Esophagus (tissue), 2 donors: ENCODE results near the gene GAMT. TPM values are rescaled to one million over a fixed set of nuclear protein-coding genes. Genes with fewer than 3 reads are reported as not detected.

Experiments
- H3K27ac ChIP-seq, 2 donors: one replicate each; pipeline ENCODE4 v1.5.1; 2013; ENCODE audit warnings: low read depth in 2 of 2, mild to moderate bottlenecking in 2 of 2, inconsistent platforms in 1 of 2, low read length in 1 of 2, moderate library complexity in 1 of 2
- H3K27me3 ChIP-seq, 2 donors: one replicate each; pipeline ENCODE4 v1.6.1; 2013; ENCODE audit warnings: low read length in 2 of 2, control low read depth in 1 of 2, mild to moderate bottlenecking in 1 of 2; ENCODE audit not compliant: insufficient read depth in 2 of 2, control insufficient read depth in 1 of 2
- H3K36me3 ChIP-seq, 2 donors: one replicate each; pipeline ENCODE4 v1.6.1; 2013; ENCODE audit warnings: low read length in 1 of 2; ENCODE audit not compliant: control insufficient read depth in 2 of 2, insufficient read depth in 2 of 2
- H3K4me1 ChIP-seq, 2 donors: one replicate each; pipeline ENCODE4 v1.6.1; 2013; ENCODE audit warnings: low read length in 1 of 2; ENCODE audit not compliant: control insufficient read depth in 2 of 2, insufficient read depth in 2 of 2
- H3K4me3 ChIP-seq, 2 donors: one replicate each; pipeline ENCODE4 v1.5.1; 2013; ENCODE audit warnings: low read length in 2 of 2, mild to moderate bottlenecking in 2 of 2, low read depth in 1 of 2, moderate library complexity in 1 of 2
- H3K9me3 ChIP-seq, 2 donors: one replicate each; pipeline ENCODE4 v1.6.1; 2013; ENCODE audit warnings: mild to moderate bottlenecking in 2 of 2, low read depth in 1 of 2, low read length in 1 of 2, moderate library complexity in 1 of 2; ENCODE audit not compliant: control insufficient read depth in 2 of 2, insufficient read depth in 1 of 2
- WGBS, 2 donors: extraction: QIAGEN DNeasy Blood & Tissue Kit; methylation state at CpG; one replicate each; pipeline ENCODE4 v1.1.7; 2013; 5-methylcytosine and 5-hydroxymethylcytosine counted together
- polyA plus RNA-seq, 2 donors: library from polyadenylated mRNA; stranded (reverse); fragments of 200-250 nt; gene quantifications; one replicate each; pipeline ENCODE4 v1.2.3, GENCODE V29; 2013
- donor health status: healthy with polysubstance abuse.
- donor health status: Bipolar disorder and iron deficiency.

The GAMT gene
- polyA plus RNA-seq, 2 donors, result 10.9 to 18.4 TPM

DNA sequence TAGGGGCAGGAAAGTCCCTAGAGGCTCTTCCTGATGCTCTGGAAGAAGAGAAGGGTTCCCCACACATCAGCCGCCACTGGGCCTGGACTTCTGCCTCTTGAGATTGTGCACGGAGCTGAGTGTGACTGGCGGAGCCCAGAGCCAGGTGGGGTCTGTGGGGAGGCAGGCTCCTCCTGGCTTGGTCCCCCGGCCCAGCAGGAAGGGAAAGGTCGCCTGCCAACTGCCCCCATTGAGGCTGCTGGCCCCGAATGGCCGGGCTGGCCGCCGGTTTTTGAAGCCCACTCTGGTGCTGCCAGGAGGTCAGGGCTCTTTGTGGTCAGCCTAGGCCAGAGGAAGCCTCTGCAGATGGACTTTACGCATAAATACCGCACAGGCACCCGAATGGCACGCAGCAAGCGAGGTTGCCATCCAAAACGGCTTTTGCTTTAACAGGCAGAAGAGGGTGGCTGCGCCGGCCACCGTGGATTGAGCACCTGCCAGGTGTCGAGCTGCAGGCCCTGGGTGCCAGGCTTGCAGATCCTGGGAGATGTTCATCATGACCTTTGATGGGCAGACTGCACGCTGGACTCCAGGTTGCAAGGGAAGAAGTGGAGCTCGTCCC is 11.1 kb upstream of the GAMT start:
- Histone ChIP-seq H3K4me1 (peaks cover 44 to 64% of the 10 kb centered on the region in 2 donors), H3K9me3 (no peaks in the 10 kb centered on the region), H3K27me3 (no peaks in the 10 kb centered on the region), H3K4me3 (no peak overlapping the region), H3K36me3 (peaks cover 0 to 19% of the 10 kb centered on the region in 2 donors), H3K27ac (peak overlapping the region in 1 of 2 donors; percentile 27)
- WGBS, 2 donors, result 64 to 68% methylated on average over 21 of the region's 21 CpGs

DNA sequence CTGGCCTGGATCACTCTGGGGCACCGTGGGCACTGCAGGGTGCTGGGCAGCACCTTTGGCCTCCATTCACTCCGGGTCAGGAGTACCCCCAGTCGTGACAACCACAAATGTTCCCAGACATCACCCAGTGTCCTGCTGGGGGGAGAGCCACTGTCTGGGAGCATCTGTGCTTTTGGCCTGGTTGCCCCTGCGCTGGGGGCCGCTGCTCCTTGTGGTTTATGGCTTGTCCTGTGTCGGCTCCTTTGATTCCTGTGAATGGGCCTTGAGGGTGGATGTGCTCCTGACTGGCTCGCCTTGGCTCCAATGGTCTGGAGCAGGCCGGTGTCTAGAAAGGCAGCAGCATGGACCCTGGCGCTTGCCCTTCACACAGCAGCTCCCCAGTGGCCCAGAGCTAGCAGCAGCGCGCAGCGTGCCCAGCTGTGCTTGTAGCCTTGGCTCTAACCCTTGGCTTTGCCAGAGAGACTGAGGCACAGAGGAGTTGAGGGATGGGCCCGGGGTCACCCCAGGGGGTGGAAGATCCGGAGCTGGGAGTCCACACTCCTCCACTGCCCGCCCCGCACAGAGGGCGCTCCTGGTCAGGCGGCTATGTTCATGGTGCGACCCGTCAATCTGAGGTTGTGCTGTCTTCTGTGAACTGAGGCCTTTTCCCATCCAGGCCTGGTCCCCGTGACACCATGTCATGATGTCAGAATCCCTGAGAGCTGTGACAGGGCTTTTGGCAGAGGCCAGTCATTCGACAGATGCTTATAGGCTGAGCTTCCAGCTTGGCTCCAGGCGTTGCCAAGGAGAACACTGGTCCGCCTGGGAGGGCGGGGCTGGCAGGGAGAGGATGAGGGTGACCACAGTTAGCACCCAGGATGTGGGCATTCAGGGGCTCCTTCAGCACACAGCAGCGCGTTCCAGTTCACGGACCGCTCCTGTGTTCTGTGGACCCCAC is 10.2 kb upstream of the GAMT start:
- 62 to 63% methylated on average over 29 of the region's 29 CpGs for WGBS, 2 donors
- H3K4me3 ChIP-seq, result no peak overlapping the region

DNA sequence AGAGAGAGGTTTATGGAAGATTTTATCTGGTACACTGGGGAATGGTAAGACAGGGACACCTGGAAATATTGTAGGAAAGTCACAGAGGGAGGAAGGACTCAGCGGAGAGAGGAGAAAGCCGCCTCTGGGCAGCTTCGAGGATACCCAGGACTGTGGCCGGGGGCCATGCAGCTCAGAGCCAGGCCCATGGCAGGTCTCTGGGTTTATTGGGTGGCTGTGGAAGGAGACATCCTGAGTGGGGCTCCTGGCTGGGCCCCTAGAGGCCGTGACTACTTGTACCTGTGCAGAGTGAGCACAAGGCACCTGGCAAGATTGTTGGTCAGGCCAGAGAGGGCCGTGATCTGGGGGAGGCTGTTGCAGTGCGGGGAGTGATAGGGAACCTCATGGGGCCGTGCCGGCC is 9.4 kb upstream of the GAMT start:
- peaks cover 30 to 49% of the 10 kb centered on the region in 2 donors for H3K4me1 ChIP-seq
- peak overlapping the region in 1 of 2 donors; percentile 44 for H3K27ac ChIP-seq
- H3K9me3 ChIP-seq, result no peaks in the 10 kb centered on the region
- H3K4me3 ChIP-seq, result no peak overlapping the region
- H3K27me3 ChIP-seq, result no peaks in the 10 kb centered on the region
- H3K36me3 ChIP-seq, result peaks cover 0 to 15% of the 10 kb centered on the region in 2 donors
- WGBS, 2 donors, result 62 to 68% methylated on average over 9 of the region's 9 CpGs

More for the DNA sequence above, 10.2 kb upstream of the GAMT start:
- Histone ChIP-seq H3K36me3 (peaks cover 0 to 15% of the 10 kb centered on the region in 2 donors), H3K27ac (peak overlapping the region; percentile 40 to 44), H3K27me3 (no peaks in the 10 kb centered on the region), H3K4me1 (peaks cover 38 to 56% of the 10 kb centered on the region in 2 donors), H3K9me3 (no peaks in the 10 kb centered on the region)

GRCh38 chr19:1410136-1410786 is 8.9 kb upstream of the GAMT start:
- H3K27ac ChIP-seq, result peak overlapping the region in 1 of 2 donors; percentile 54
- WGBS, 2 donors, result 59 to 63% methylated on average over 21 to 23 of the region's 23 CpGs
- H3K27me3 ChIP-seq, result no peaks in the 10 kb centered on the region
- peak overlapping the region in 1 of 2 donors; percentile 97 for H3K4me3 ChIP-seq
- peaks cover 0 to 15% of the 10 kb centered on the region in 2 donors for H3K36me3 ChIP-seq
- peaks cover 29 to 44% of the 10 kb centered on the region in 2 donors for H3K4me1 ChIP-seq
- no peaks in the 10 kb centered on the region for H3K9me3 ChIP-seq

DNA sequence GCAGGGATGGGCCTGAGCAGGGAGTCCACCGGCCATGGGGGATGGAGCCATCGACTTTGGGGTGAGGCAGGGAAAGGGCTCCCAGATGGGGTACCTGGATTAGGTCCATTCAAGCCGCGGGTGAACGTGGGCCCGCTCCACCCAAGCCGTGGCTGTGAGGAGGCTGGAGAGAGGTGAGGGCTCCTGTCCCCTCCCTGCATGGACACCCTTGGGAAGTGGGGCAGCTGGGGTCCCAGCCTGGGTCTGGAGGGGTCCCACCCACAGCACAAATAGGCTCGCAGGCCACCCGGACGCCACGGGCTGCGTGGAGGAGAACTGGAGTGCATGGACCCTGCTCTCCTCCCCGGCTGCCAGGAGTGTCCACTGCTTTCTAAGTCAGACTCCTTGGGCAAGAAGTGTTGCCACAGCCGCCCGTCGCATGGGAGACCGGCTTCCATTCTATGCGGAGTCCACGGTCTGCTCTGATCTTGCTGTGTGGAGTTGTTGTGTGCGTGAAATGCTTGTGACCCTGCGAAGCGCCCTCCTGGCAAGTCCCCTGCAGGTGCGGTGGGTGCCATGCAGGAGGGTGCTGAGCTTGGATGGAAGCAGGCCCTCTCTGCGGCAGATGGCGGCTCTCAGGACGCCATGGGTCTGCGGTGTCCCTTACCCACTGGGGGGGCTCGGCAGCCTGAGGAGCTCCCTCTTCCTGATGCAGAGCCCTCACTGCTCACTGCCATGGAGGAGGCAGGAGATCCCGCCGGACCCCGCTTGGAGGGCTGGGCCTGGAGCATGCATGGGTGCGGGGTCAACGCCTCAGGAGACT is 8.1 kb upstream of the GAMT start:
- 37 to 41% methylated on average over 33 of the region's 33 CpGs for WGBS, 2 donors
- H3K4me1 ChIP-seq, result peaks cover 29 to 42% of the 10 kb centered on the region in 2 donors

DNA sequence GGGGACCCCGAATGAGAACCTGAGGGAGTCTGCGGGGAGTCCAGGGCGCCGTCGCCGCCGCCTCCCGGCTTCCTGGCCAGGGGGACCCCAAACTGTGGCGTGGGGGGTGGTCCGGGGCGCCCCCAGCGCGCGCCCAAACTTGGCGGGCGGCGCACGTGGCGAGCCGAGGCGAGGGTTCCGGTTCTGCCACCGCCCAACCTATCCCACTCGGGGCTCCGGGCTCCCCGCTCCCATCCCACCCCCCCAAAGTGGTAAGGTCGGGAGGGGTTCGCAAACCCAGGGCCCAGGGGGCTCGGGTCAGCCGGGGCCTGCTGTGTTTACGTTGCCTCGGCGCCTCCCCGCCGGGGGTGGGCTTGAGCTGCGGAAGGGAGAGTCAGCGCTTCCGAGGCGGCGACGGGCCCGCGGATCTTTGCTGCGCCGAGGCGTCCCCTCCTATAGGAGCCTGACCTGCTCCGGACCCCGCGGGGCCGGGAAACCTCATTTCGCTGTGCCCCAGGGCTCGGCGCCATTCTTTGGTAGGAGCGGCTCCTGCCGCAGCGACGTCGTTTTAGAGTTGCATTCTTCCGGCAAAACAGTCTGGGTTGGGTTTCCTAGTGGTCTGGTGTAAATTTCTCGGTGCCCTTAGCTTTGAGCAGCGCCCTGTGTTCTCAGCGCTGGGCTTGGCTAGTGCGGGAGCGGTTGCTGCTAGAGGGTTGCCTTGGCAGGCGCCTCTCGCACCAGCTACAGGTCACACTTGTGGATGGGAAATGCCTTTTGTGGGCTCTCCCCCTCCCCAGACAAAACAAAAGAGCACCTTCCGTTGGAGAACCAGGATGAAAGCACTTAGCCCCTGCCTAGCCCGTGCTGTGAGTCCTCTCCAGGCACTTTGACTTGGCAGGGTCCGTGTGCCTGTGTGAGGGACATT is 7.2 kb upstream of the GAMT start:
- Histone ChIP-seq H3K36me3 (peaks cover 0 to 15% of the 10 kb centered on the region in 2 donors), H3K9me3 (no peaks in the 10 kb centered on the region), H3K4me3 (peak overlapping the region; percentile 87 to 97), H3K4me1 (peaks cover 29 to 40% of the 10 kb centered on the region in 2 donors), H3K27me3 (no peaks in the 10 kb centered on the region), H3K27ac (peak overlapping the region; percentile 95 to 97)
- WGBS, 2 donors, result 0 to 1% methylated on average over 63 to 69 of the region's 69 CpGs

More for the DNA sequence above, 8.1 kb upstream of the GAMT start:
- no peaks in the 10 kb centered on the region for H3K27me3 ChIP-seq
- H3K9me3 ChIP-seq, result no peaks in the 10 kb centered on the region
- peaks cover 0 to 15% of the 10 kb centered on the region in 2 donors for H3K36me3 ChIP-seq
- peak overlapping the region; percentile 95 to 97 for H3K27ac ChIP-seq
- H3K4me3 ChIP-seq, result peak overlapping the region; percentile 87 to 97

DNA sequence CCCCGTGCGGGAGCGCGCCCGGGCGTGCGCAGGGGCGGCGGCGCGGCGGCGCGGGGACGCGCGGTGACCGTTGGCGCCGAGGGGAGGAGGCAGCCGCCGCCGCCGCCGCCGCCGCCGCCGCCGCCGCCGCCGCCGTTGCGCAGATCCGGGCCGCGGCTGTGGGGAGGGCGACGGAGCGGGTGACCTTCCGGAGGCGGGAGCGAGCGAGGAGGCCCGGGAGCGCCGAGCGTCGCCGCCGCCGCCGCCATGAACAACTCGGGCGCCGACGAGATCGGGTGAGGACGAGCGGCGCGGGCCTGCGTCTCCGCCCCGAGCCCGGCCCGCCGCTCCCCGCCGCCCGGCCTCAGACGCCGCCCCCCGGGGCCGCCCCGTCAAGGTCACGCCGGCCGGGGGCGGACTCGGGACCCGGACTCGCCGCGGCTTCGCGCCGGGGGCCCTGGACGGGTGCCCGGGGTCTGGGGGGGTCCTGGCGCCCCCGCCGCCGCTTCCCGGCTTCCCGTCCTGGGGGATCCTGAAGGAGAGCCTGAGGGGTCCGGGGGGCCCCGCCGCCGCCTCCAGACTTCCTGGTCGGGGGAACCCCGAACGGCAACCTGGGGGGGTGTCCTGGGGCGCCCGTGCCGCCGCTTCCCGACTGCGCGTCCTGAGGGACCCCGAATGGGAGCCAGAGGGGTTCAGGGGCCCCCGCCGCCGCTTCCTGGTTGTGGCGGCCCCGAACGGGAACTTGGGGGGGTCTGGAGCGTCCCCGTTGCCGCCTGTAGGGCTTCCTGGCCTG is 6.4 kb upstream of the GAMT start, which contains the start of gene DAZAP1:
TSS of gene DAZAP1 (plus strand) at position 59 of the 772 bp plus-strand sequence. CDS start at position 247, 188 bp downstream.
- Histone ChIP-seq H3K36me3 (peaks cover 0 to 6% of the 10 kb centered on the region in 2 donors), H3K4me1 (peaks cover 29 to 36% of the 10 kb centered on the region in 2 donors), H3K4me3 (peak within 1 kb of the TSS; percentile 87 to 97), H3K27ac (peak within 1 kb of the TSS; percentile 95 to 97), H3K27me3 (no peaks in the 10 kb centered on the region), H3K9me3 (no peaks in the 10 kb centered on the region)
- WGBS, 2 donors, result 0% methylated on average over 43 to 121 of the region's 121 CpGs
